Activated CD4-positive, alpha-beta T cell treated with anti-CD3 and anti-CD28 coated beads, Interleukin-2, amount 50 U/mL, for 24 hours (primary cell): ENCODE measurements around the gene PRKCE.
A peak's percentile ranks its signal among the peaks of the same experiment; 100 is the strongest.
"Not testable (repeated sequence)": the region's sequence is repeated elsewhere in the genome, so short reads cannot be mapped to it uniquely, and the experiment has no call there.

Experiments
- DNase-seq, 2 donors: peaks; one replicate each; pipeline ENCODE4 v3.0.0-alpha.2; 2020; ENCODE audit warnings: low read depth in 1 of 2, low spot score in 1 of 2

PRKCE gene

DNA sequence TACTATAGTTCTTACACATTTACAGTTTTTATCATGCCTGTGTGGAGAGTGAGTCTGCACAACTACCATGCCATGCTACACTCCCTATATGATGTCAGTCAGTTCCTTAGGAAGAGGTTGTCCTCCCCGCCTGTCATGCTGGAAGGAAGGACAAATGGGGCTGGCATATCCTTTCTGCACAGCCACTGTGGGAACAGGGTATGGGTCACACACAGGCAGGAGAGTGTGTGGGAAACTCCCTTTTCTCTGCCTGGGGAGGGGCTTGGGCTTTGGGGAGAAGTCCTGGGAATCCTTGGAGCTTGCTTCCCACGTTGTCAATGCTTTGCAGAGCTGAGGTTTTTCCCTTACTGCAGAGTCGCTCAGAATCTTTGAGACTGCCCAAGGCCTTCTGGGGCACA is 232.1 kb downstream of the PRKCE start:
- no peak for DNase-seq

DNA sequence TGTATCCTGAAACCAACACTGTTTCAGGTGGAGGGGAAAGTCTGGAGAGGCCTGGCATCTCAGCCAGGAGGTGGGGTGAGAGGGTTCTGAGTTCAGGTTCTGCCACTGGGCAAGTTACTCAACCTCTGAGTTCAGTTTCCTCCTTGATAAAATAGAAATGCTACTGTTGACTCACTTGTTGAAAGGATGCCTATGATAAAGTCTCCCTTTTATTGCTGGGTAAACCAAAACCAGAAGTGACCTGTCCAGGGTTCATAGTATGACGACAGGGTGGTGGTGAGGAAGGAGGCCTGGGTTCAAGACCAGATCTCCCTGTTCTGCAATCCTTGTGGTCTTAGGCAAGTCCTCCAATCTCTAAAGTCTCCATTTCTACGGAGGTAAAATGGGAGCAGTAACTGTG is 232.7 kb downstream of the PRKCE start:
- DNase-seq, result no peak

- no peak for DNase-seq
These were observed 233.7 kb downstream of the PRKCE start for GRCh38 chr2:45885171-45885621.

DNA sequence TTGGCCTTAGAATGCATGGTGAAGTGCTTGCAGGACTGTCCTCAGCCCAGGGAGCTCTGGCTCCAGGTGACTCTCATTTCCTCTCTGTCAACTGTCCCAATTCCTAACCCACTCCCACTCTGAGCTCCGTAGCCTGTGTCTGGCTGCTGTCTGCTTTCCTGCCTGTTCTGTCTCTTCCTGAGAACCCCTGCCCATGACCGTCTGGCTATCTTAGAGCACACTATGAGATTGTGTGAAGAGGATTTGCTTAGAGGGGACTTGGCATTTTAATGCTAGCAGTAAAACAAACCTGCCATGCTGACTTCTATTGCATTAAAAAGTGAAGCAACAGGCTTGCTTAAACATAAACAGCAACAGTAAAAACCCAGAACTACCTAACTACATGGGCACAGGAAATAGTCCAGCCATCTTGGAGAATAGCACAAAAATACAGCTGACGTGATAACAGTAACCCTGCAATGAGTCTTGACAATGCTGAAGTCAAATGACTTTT is 234.7 kb downstream of the PRKCE start:
- DNase-seq, result no peak

GRCh38 chr2:45888167-45888566 is 236.7 kb downstream of the PRKCE start:
- DNase-seq, result no peak

- DNase-seq, result no peak
These were observed 237.2 kb downstream of the PRKCE start for GRCh38 chr2:45888641-45889040.

DNA sequence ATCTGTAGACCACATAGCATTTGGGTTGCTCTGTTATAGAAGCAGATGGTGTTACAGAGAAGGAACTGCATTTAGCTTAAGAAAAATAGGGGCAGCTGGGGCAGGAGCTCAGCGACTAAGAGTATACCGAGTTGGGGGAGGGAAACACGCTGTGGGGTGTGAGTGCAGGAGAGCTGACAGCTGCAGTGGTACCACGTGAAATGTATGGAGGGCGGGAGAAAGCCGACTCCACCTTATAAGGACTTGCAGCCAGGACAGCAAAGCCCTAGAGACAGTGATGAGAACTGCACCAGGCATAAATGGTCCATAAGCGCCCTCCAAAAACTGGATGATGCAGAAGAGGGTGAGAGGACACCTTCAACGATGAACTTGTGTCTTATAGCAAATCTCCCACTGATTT is 237.6 kb downstream of the PRKCE start:
- peak in 1 of 2 donors; percentile 21 for DNase-seq

GRCh38 chr2:45889620-45890370 is 238.3 kb downstream of the PRKCE start:
- no peak for DNase-seq

DNA sequence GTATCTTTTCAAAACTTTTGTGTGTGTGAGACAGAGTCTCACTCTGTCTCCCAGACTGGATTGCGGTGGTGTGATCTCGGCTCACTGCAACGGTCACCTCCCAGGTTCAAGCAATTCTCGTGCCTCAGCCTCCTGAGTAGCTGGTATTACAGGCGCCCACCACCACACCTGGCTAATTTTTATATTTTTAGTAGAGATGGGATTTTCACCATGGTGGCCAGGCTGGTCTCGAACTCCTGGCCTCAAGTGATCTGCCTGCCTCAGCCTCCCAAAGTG is 238.8 kb downstream of the PRKCE start:
- DNase-seq, result not testable (repeated sequence)

DNA sequence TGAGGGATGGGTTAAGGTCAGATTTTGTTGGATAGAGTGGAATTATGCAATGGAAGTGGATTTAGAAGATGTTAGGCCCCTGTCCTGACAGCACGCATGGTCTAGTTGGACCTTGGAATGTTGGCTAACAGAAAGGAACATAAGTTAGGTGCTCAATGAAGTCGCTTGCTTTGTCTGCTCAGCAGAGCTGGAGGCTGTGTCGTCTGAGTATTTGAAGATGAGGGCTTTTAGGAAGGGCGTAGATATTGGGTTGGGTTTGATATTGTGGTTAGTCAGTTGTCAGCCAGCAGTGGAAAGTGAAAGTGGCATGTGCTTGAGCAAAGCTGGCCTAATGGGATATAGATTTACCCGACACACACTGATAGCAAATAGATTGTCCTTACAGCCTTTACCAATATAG is 239.3 kb downstream of the PRKCE start:
- no peak for DNase-seq

DNA sequence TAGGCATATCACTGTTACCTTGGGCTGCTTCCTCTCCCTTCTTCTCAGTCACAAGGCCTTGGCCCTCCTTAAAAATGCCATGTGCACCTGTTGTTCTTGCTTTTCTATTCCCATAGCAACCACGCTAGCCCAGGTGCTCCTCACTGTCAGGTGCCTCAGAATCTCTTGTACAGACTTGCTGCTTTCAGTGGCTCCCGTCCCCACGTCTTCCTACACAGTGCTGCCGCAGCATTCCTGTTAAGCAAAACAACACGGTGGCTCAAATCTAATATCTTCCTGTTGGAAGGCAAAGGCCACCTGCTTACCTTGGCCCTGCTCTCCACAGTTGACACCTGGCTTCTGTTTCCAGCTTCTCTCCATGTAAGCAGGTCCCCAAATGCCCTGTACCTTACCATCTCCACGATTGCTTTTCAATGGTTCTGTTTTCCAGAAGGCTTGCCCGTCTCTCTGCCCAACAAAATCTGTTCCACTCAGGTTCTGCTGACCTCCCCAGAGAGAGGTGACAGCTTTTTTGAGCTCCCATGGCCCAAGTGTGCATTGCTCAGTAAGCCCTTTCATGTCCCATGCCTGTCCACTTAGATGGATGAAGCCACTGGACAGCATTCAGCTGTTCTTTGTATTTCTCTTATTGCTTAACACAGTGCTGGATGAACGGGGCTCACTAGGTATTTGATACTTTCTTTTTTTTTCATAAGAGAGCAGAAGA is 240.4 kb downstream of the PRKCE start:
- DNase-seq, result no peak

- DNase-seq, result no peak
These were observed 240.9 kb downstream of the PRKCE start for GRCh38 chr2:45892425-45892745.

DNA sequence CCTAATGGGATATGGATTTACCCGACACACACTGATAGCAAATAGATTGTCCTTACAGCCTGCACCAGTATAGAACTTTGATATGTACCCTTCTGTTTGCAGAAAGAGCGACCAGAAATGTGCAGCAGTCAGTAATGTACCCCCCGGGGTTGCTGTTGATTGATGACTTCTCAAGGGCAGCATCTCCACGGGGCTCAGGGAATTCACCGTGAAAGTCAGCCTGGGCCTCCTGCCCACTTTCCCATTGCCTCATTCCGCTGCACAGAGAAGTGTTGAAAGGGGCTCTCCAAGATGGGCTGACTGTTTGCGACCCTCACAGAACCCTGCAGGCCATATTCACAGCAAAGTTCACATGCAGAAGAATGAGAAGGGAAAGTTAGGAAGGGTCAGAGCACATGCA is 241.3 kb downstream of the PRKCE start:
- DNase-seq, result no peak

DNA sequence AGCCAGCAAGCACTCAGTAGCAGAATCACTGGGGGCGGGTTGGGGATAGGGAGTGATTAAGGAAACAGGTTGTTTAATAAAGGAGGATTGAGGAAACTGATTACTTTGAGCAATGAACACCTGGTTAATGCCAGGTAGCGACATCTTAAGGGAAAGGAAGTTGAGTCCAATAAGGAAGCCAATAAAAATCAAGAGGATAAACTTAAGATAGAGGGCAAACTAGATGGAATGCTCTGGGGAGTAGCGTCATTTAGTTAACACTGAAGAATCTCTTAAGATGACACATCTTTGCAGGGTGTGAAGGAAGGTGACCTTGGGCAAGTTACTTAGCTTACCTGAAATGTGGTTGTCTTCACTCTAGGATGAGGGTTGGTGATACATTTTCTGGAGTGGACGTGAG is 242.7 kb downstream of the PRKCE start:
- DNase-seq, result no peak

GRCh38 chr2:45895241-45895861 is 243.9 kb downstream of the PRKCE start:
- DNase-seq, result no peak

- DNase-seq, result no peak
These were observed 244.8 kb downstream of the PRKCE start for GRCh38 chr2:45896311-45896710.

DNA sequence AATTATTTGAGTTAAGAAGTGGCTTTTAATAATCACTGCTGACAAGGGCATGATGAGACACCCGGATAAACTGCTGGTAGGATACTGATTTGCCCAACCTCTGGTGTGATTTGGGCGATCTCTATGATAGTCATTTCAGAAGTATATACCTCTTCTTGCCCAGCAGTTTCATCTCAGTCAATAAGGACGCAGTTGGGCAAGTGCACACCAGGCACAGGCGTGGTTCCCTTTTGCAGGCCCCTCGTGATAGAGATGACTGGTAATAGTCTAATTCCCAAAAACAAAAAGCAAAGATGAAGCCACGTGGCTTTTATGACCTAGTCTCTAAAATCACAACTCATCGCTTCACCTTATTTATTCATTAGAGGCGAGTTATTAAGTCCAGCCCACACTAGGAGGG is 246.4 kb downstream of the PRKCE start:
- DNase-seq, result no peak

GRCh38 chr2:45898819-45899218 is 247.3 kb downstream of the PRKCE start:
- no peak for DNase-seq

DNA sequence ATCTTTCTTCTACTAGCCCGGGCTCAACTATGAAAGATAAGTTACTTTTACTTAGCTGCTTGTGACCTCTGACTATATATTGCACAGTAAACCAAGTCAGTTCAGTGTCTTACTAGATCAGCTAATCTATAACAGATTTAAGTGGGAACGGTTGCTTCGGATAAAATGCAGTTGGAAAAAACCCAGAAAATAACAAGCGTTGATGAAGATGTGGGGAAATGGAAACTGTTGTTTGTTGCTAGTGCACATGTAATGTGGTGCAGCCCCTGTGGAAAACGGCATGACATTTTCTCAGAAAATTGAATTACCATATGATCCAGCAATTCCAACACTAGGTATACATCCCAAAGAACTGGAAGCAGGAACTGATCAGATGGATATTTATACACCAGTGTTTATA is 248.5 kb downstream of the PRKCE start:
- no peak for DNase-seq

GRCh38 chr2:45901468-45902032 is 250.1 kb downstream of the PRKCE start:
- DNase-seq, result no peak

DNA sequence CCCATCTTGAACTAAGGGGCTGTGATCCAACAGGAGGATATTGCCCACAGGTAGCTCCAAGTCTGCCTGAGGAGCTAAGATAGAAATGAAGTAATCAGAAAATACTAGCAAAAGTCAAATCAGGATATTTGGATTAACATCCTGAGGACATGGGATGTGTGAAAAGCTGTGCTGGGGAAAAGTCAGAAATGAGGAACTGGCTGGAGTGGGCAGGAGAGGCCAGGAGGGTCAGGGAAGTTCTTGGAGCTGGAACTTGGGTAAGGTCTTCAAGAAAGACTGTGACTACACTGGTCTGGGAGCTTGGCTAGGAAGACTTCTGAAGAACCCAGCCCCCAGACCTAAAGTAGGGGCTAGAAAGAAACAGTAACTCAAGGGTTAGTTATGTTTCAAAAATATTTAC is 250.9 kb downstream of the PRKCE start:
- DNase-seq, result no peak

- no peak for DNase-seq
These were observed 251.4 kb downstream of the PRKCE start for GRCh38 chr2:45902781-45903375.
